ENCODE data around the gene SPATA46.

Gene SPATA46

DNA sequence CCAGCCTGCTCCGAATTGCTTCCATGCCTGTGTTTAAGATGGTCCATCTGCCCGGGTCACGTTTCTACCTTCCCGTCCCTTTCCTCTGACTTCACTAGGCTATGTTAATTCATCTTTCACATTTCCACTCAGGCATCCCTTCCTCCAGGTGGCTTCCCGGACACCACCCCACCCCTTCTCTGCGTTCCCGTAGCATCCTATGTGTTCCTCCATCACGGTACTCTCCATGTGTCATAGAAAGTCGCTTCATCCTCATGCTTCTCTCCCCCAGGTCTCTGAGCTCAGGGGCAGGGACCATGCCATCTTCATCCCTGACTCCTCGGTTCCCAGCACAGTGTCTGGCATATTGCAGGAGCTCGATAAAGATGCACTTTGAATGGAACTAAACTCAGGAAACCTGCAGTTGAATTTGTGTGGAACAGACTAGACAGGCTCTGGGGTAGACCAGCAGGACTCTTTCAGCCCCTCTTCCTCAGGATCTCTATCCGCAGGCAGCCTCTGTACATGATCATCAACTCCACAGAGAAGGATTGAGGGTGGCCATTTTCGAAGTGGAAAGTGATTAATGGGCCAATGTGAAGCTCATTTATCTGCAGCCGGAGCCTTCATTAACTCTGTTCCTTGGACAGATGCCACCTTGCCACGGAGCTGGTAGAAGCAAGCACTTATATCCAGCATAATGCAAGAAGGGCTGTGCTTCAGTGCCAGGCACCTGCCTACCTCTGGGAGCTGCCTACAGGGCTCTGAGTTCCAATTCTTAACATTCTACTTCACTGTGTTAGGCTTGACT is 13.9 kb upstream of the SPATA46 start:
- no peak for DNase-seq

GRCh38 chr1:162389971-162390370 is 13.3 kb upstream of the SPATA46 start:
- DNase-seq, result no peak

DNA sequence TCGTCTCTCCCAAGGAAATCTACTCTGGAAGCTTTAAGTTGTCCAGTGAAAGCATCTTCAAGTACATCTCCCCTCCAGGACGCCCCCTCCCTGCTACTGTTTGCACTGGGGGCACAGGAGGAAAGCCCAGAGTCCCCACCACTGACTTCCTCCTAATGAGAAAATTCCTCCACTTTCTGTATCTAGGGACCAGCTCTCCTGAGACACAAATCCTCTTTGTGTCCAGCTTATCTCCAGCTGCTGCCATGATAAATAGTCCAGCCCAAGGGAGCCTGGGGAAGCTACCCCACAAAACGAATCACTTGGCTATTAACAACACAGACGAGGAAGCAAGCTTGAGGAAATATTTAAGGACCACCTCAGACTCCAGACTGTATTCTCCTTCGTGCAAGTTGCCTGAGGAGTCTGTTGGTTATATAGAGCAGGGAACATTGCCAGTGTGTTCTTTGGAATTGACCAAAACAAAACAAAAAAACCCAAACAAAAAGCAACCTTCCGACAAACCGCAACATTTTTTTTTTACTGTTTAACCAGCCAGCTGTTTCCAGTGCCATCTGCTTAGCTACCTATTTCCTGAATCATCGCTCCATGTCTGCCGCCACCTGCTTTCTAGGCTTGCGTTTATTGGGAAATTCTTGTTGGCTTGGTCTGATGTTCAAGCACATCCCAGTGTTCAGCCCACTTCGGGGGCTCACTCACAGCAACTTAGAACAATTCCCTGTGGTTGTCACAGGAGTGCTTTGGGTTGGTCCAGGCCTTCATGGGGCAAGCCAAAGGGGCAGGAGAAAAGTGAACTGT is 12.6 kb upstream of the SPATA46 start:
- no peak for DNase-seq

- DNase-seq, result no peak
Measured at GRCh38 chr1:162388615-162389014, 12.0 kb upstream of the SPATA46 start.

- DNase-seq, result no peak
Measured at GRCh38 chr1:162388083-162388594, 11.5 kb upstream of the SPATA46 start.

DNA sequence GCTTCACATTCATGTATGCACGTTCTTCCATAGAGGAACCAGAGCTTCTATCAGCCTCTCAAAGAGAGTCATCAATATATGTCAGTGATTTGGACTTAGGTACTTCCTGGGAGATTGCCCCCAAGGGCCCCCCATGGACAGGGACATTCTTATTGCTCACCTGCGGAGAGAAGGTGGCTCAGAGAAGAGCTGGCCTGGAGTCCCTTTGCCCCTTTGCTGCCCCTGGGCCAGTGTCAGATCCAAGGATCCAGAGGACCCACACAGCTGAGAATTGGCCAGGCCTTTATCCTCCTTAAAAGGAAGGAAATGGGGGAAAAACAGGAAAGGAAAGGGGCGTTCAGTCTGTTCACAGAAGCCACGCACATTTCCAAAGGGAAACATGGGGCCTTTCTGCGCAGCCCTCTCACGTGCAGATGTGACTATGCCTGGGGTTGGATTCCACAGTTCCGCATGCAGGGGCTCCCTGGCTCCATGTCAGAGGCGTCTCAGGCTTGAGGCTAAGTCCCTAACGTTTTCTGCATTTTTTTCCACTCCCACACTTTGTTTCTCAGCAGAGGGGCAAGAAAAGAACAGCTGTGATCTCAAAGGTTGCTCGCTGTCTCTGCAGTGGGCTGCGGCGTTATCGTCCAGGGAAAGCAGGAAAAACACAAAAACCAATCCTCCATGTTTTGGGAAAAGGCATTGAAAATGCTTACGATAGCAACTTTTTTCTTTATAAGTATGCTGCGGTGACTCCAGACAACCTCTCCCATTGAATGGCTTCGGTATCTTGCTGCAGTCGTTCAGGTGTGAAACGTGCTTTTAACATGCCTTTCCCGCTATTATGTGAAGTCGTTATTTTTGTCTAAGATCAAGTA is 10.8 kb upstream of the SPATA46 start:
- no peak for DNase-seq

- no peak for DNase-seq
Measured at GRCh38 chr1:162386292-162387225, 9.9 kb upstream of the SPATA46 start.

DNA sequence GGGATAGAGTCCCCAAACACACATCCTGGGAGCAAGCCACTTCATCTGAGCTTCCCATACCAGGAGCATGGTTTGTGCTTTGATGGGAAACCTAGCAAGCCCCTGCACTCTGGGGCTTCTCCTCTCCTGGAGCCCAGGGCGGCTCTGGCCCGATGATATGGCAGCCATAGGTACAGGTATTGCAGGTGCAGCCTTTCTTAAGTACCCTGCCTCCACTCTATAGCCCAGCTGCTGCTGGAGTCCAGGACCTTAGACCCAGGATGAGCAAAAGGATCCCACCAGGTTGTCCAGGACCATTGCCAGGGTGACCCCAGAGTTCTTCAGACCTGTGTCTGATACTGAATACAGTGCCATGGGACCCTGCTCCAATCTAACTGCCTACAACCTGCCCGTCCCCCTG is 9.0 kb upstream of the SPATA46 start:
- no peak for DNase-seq

- DNase-seq, result no peak
Measured at GRCh38 chr1:162385280-162385623, 8.6 kb upstream of the SPATA46 start.

- no peak for DNase-seq
Measured at GRCh38 chr1:162384601-162385279, 8.1 kb upstream of the SPATA46 start.

- no peak for DNase-seq
Measured at GRCh38 chr1:162384116-162384515, 7.5 kb upstream of the SPATA46 start.

- no peak for DNase-seq
Measured at GRCh38 chr1:162383516-162383915, 6.9 kb upstream of the SPATA46 start.

GRCh38 chr1:162383091-162383490 is 6.4 kb upstream of the SPATA46 start:
- no peak for DNase-seq

DNA sequence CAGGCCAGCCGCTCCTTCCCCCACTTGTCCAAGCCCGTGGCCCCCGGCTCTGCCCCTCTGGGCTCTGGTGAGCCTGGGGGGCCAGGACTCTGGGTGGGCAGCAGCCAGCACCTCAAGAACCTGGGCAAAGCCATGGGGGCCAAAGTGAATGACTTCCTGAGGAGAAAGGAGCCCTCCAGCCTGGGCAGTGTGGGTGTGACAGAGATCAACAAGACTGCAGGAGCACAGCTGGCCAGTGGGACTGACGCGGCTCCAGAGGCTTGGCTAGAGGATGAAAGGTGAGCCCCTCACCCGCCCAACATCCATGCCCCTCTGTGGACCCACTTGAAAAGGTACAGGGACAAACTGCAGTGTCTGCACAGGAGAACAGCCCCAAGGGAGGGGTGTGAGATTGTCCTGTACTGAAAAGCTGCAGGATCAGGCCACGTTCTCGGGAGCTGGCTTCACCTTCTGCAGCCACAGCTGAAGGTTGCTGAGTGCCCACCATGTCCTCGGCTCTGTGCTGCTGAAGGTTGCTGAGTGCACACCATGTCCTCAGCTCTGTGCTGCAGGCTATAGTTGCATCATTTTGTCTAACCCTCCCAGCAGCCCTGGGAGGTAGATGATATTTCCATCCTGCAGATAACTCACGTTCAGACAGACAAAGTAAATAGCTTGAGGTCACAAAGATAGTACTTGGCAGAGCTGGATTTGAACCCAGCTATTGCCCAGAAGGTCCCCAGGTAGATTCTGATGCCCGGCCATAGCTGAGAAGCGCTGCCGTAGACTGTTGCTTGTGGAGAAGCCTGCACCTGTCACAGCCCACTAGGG is 5.5 kb upstream of the SPATA46 start:
- DNase-seq, result no peak

GRCh38 chr1:162381383-162381782 is 4.7 kb upstream of the SPATA46 start, which contains the start of gene C1orf226:
Gene C1orf226, plus strand, starts transcription at chr1:162381728. Its CDS starts 174 bp downstream, at chr1:162381902.
- DNase-seq, result no peak

GRCh38 chr1:162380061-162380846 is 3.6 kb upstream of the SPATA46 start:
- DNase-seq, result no peak

DNA sequence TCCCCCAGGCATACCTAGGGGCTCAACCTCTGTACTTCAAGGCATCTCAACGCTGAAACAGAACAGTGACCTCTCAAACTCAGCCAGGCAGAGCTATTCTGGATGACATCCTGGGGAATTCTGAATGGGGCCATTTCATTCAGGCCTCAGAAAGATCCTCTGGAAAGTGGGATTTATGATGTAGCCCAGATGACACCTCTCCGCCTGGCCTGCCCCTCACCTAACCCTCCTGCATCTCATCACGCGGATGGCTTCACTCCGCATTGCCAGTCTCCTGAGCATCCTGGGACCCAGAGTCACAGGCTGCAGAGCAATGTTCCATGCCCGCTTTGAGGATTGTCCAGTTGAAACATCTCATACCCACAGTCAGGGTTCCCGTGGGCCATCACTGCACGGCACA is 1.2 kb downstream of the SPATA46 start:
- DNase-seq, result no peak

DNA sequence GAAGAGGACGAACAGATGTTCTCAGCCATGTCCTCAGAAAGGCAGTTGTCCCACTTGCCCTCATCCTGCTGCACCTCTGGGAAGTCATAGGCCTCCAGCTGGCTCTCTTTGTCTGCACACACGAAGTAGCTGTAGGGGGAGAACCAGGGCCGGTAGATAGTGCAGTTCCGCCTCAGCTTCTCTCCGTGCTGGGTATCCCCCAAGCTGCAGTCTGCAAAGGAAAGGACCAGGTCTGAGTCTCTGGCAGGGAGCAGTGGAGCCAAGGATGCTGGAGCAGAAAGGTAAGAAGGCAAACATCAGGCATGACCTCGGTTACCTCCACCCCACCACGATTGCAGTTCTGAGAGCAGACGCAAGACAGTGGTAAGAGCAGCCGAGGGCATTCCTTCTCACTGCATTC is 2.2 kb downstream of the SPATA46 start:
- DNase-seq, result no peak

GRCh38 chr1:162373541-162374260 is 3.0 kb downstream of the SPATA46 start:
- no peak for DNase-seq
